Endometrial microvascular endothelial cells (primary cell): ENCODE measurements around the gene TNRC18. TPM values are rescaled to one million over a fixed set of nuclear protein-coding genes. Genes with fewer than 3 reads are reported as not detected.
"Not testable (repeated sequence)": the region's sequence is repeated elsewhere in the genome, so short reads cannot be mapped to it uniquely, and the experiment has no call there.

Experiments
- in situ Hi-C: cut with HindIII; loops from 2 replicates; pipeline ENCODE4 v1.10.0; 2017; ENCODE audit warnings: low sequenced_read_pairs, low pct_unique_long_range_greater_than_20kb; ENCODE audit errors: inconsistent ontology term
- total RNA-seq: library from RNA; depleted of rRNA; stranded (reverse); fragments of >200 nt; gene quantifications from one replicate; pipeline ENCODE4 v1.2.3, GENCODE V29; 2015; ENCODE audit errors: inconsistent ontology term

The TNRC18 gene
- total RNA-seq, 1 donor from 2014 or later, result 20.1 TPM

DNA sequence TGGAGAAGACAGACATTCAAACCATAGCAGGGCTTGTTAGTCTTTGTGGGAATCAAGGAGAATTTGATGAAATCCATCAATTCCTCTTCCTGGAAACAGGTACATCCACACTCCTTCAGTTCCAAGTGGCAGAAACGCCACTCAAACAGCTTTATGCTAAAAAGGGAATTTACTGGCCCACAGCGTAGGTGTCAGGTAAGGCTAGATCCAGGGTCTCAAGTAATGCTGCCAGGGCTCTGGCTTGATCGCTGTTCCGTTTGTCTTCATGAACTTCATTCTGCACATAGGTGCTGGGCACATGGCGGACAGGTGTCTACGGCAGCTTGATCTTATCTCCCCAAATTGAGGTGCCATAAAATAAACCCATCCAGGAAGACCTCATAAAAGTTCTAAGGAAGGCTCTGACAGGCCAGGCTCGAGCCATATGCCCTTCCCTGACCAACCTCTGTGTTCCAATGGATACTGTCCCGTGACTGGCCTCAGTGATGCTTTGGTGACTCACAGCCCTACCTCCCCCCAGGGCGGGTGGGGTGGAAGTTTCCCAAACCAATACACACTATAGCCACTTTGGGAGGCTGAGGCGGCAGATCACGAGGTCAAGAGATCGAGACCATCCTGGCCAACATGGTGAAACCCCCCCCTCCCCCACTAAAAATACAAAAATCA, 153.5 kb downstream of the TNRC18 start:
- in situ Hi-C loops, result not testable (repeated sequence)

DNA sequence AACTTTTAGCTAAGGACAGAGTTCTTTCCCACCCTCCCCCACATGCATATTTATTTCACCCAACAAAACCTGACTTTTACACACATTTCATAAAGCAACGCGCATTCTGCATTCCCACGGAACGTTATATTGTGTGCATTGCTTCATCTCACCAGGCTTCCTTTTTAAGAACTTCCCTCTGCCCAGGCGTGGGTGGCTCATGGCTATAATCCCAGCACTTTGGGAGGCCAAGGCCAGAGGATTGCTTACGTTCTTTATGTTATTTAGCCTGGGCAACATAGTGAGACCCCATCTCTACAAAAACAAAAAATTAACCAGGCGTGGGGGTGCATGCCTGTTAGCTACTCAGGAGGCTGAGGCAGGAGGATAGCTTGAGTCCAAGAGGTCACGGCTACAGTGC, 155.8 kb downstream of the TNRC18 start:
- in situ Hi-C loops, result not testable (repeated sequence)

DNA sequence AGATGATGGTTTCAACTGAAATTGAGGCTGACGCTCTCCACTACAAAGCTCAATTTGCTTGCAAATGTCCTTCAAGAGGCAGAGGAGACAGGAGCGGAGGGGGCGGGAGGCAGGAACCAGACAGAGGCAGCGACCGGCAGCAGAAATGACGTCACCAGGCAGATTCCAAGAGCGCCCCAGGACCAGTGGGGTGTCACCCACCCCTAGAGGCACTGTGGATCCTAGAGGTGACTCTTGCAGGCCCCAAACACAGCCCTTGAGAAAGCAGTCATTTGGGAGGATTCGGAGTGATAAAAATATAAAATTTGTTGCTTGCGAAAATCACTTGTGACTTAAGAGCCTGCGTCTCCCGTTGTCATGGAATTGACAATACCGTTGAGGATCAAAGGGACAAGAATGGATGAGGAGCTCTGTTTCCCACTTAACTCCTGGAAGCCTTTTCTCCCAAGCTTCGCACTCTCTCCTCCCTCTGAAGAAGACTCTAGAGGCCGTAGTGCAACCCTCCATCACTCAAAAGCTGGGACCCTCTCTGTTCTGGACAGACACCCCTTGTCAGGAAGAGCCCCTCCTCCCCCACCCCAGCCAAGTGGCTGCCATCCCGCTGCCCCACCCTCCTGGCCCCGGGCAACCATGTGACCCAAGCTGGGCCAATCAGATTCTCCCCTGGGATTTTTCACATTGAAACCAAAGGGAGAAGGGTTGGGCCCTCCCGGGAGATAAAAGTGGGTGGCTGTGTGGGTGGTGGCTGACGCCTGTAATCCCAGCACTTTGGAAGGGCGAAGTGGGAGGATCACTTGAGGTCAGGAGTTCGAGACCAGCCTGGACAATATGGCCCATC, 157.2 kb downstream of the TNRC18 start:
- in situ Hi-C loops, result no loop called here

DNA sequence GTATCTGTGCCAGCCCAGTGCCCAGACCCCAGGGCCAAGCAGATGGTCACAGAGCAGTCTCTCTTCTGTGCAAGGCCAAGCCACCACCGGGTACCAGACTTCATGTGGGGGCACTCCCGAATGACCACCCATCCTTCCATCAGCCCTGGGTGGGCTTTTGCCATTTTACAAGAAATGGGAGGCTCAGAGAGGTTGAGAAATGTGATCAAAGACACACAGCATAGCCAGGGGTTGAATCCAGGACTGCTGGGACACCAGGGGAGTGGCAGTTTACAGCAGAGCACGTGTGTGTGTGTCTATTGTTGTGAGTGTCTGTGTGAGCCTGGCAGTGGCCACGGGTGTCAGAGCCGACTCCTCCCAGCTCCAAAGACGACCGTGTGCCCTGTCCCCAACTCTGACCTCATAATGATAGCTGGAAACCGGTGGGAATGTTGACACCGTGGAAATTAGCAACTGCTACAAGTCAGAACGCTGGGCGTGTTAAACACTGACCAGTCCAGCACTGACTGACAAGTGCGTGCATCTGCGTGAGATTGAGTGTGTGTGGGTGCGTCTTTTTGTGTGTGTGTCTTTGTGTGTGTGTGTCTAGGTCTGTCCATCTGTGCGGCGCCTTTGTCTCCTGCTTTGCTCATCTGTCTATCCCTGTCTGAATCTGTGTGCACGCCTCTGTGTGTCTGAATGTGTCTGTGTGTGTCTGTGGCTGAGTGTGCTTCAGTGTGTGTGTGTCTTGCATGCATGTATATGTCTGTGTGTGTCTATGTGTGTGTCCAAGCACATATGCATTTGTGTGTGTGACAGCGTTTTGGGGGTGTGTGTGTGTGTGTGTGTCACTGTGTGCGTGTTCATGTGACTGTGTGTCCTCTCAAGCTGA, 158.1 kb downstream of the TNRC18 start:
- in situ Hi-C loops, result no loop called here

DNA sequence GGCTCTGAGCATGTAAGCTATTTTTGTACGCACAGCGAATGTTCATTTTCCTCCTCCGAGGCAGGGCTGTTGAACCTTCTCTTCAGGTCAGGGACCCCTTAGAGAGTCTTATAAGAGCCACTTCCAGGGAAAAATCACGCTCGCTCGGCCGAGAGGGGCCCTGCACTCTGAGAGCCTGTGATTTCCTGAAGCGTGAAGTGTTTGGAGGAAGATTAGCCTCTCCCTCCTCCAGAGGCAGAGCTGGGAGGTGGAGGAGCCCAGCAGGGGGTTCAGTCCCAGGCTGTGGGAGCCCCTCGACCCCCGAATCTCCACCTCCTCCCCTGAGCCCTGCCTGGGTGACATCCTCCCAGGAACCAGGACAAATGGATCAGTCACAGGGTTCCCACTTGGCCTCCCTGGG, 160.6 kb downstream of the TNRC18 start:
- in situ Hi-C loops, result not testable (repeated sequence)

DNA sequence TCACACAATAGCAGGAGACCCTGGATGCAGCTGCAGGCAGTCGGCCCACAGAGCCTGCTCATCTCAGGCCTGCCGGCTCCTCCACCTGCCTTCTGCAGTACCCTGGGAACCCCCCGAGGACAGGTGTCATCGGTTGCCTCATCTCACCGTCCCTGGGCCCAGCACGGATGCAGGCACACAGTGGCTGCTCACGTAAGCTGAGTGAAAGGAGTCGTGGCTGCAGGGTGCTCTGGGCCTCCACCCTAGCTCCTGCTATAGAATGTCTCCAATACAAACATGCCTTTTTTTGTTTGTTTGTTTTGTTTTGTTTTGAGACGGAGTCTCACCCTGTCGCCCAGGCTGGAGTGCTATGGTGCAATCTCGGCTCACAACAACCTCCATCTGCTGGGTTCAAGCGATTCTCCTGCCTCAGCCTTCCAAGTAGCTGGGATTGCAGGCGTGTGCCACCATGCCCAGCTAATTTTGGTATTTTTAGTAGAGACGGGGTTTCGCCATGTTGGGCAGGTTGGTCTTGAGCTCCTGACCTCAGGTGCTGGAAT, 163.0 kb downstream of the TNRC18 start:
- in situ Hi-C loops, result not testable (repeated sequence)

Other genes starting within 250 kb of the TNRC18 start
- 62.3 TPM for gene WIPI2, start 233.6 kb downstream of the TNRC18 start, total RNA-seq
- gene SLC29A4, start 140.9 kb downstream of the TNRC18 start, total RNA-seq, result 1.4 TPM
- 16.9 TPM for gene FBXL18, start 90.0 kb upstream of the TNRC18 start, total RNA-seq
- gene ACTB, start 106.8 kb upstream of the TNRC18 start, total RNA-seq, result 4,988 TPM
- 258 TPM for gene FSCN1, start 169.0 kb upstream of the TNRC18 start, total RNA-seq